GM21528 (cell line): Measurements from ENCODE around the gene PRAF2.

Source experiments
- ATAC-seq: cut with Tn5 transposase; IDR thresholded peaks from one replicate; pipeline ENCODE4 v1.9.1; 2021; ENCODE audit warnings: mild to moderate bottlenecking, moderate library complexity; ENCODE audit not compliant: unreplicated experiment, low FRiP score

The PRAF2 gene

GRCh38 chrX:49075347-49075746 lies 1.5 kb upstream of the PRAF2 start:
- no peak for ATAC-seq

GRCh38 chrX:49072712-49073095 lies 1.1 kb downstream of the PRAF2 start:
- ATAC-seq: no peak

GRCh38 chrX:49071877-49072711 lies 1.7 kb downstream of the PRAF2 start:
- ATAC-seq: no peak

GRCh38 chrX:49070988-49071387 lies 2.8 kb downstream of the PRAF2 start:
- ATAC-seq: no peak

DNA sequence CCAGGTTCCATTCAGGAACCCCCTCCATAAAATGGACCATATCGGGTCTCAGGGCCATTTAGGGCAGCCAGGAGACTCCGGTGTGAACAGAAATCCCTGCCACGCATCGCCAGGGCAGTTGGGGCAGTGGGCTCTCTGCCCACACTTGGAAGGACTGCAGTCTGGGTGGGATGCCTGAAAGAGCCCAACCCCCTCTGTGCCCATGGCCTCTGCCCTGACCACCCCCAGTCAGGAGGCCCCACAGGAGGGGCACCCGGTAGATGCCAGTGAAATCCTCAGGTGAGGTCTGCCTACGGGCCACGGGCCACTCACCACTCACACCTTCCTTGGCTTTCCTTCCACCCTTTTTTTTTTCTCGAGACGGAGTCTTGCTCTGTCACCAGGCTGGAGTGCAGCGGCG lies 4.8 kb downstream of the PRAF2 start:
- ATAC-seq: no peak

DNA sequence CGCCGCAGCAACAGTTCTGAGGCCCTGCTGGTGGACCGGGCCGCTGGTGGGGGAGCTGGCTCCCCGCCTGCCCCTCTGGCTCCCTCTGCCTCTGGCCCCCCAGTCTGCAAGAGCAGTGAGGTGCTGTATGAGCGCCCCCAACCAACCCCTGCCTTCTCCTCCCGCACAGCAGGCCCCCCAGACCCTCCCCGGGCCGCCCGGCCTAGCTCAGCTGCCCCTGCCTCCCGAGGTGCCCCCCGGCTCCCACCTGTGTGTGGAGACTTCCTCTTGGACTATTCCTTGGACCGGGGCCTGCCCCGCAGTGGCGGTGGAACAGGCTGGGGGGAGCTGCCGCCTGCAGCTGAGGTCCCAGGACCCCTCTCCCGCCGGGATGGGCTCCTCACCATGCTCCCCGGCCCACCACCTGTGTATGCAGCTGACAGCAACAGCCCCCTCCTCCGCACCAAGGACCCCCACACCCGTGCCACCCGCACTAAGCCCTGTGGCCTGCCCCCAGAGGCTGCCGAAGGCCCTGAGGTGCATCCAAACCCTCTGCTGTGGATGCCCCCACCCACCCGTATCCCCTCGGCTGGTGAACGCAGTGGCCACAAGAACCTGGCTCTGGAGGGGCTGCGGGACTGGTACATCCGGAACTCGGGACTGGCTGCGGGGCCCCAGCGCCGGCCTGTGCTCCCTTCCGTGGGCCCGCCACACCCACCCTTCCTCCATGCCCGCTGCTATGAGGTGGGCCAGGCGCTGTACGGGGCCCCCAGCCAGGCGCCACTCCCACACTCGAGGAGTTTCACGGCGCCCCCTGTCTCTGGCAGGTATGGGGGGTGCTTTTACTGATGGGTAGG lies 6.3 kb downstream of the PRAF2 start:
- no peak for ATAC-seq

- ATAC-seq: no peak
Observed at GRCh38 chrX:49066690-49067089, 7.1 kb downstream of the PRAF2 start.

GRCh38 chrX:49066278-49066677 lies 7.5 kb downstream of the PRAF2 start:
- ATAC-seq: no peak

- ATAC-seq: no peak
Observed at GRCh38 chrX:49064735-49065134, 9.1 kb downstream of the PRAF2 start.

GRCh38 chrX:49064303-49064702 lies 9.5 kb downstream of the PRAF2 start:
- ATAC-seq: no peak

GRCh38 chrX:49063715-49064114 lies 10.1 kb downstream of the PRAF2 start:
- ATAC-seq: no peak

GRCh38 chrX:49061916-49062315 lies 11.9 kb downstream of the PRAF2 start:
- ATAC-seq: no peak

DNA sequence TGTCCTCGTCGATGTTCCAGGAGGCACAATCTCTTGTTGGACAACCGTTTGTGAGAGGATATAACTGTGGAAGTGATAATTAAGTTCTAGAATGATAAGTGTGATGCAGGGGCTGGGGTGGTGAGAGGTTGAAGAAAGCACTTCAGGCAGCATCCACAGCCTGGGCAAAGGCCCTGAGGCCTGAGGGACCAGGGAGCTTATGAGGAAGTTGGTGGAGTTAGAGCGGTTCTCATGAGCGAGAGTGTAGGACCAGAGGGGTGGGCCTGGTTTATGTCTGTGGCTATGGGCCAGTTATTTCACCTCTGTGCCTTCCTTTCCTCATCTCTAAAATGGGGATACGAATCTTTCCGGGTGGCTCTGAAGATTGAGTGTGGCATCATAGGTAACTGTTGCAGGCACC lies 12.3 kb downstream of the PRAF2 start:
- no peak for ATAC-seq

GRCh38 chrX:49060914-49061313 lies 12.9 kb downstream of the PRAF2 start:
- ATAC-seq: no peak

GRCh38 chrX:49059681-49060085 lies 14.1 kb downstream of the PRAF2 start:
- no peak for ATAC-seq

- no peak for ATAC-seq
Observed at GRCh38 chrX:49059201-49059600, 14.6 kb downstream of the PRAF2 start.

- no peak for ATAC-seq
Observed at GRCh38 chrX:49058794-49059193, 15.0 kb downstream of the PRAF2 start, which contains the start of gene CCDC120. TSS of gene CCDC120 (plus strand) at chrX:49058999. CDS start at chrX:49062042, 3,043 bp downstream.

- no peak for ATAC-seq
Observed at GRCh38 chrX:49054073-49054762, 19.6 kb downstream of the PRAF2 start.

GRCh38 chrX:49053223-49054072 lies 20.4 kb downstream of the PRAF2 start:
- ATAC-seq: peak; percentile 58

GRCh38 chrX:49043987-49044281 lies 29.9 kb downstream of the PRAF2 start:
- ATAC-seq: no peak
